Keratinocyte (primary cell): ENCODE data around the gene MARCHF7. TPM values are rescaled to one million over a fixed set of nuclear protein-coding genes. Genes with fewer than 3 reads are reported as not detected.

Experiments
- DNase-seq: peaks from one replicate; pipeline ENCODE4 v3.0.0-alpha.2; 2011; ENCODE audit warnings: low read depth, missing footprints, low spot score
- FAIRE-seq: peaks from 2 replicates; lab custom pipeline; 2011; peaks lifted over from hg19 to GRCh38; lab: Jason Lieb, UNC
- H2AFZ ChIP-seq: 2 replicates; pipeline ENCODE4 v1.6.0; 2012; ENCODE audit warnings: low read length, control low read depth, inconsistent platforms; ENCODE audit not compliant: control insufficient read depth
- H3K27ac ChIP-seq: 2 replicates; pipeline ENCODE4 v1.5.1; 2011; ENCODE audit warnings: low read length; ENCODE audit not compliant: control insufficient read depth, insufficient read depth
- H3K27me3 ChIP-seq: 3 replicates; pipeline ENCODE4 v1.6.0; 2011; ENCODE audit warnings: low read length; ENCODE audit not compliant: control insufficient read depth, insufficient read depth; ENCODE audit errors: extremely low read depth
- H3K36me3 ChIP-seq, 2 experiments: 2 replicates in 1 of 2; 3 replicates in 1 of 2; pipeline ENCODE4 v1.5.1; 2011; ENCODE audit warnings: low read length in 2 of 2, mild to moderate bottlenecking in 1 of 2; ENCODE audit not compliant: control insufficient read depth in 2 of 2, insufficient read depth in 2 of 2; ENCODE audit errors: extremely low read depth in 1 of 2
- H3K4me1 ChIP-seq: 3 replicates; pipeline ENCODE4 v1.5.1; 2011; ENCODE audit warnings: low read length; ENCODE audit not compliant: control insufficient read depth, insufficient read depth; ENCODE audit errors: extremely low read depth
- H3K4me2 ChIP-seq: 3 replicates; pipeline ENCODE4 v1.6.0; 2011; ENCODE audit warnings: low read depth, low read length; ENCODE audit not compliant: control insufficient read depth, insufficient read depth; ENCODE audit errors: extremely low read depth
- H3K4me3 ChIP-seq, 3 experiments: fragments of 200-600 bp in 1 of 3; sonication (generic) in 1 of 3; 2 replicates in 2 of 3; 3 replicates in 1 of 3; pipeline ENCODE4 v1.5.1; 2011 to 2016; ENCODE audit warnings: low read length in 3 of 3, mild to moderate bottlenecking in 3 of 3, control low read depth in 2 of 3, inconsistent platforms in 1 of 3, low read depth in 1 of 3, mixed read lengths in 1 of 3, mixed run types in 1 of 3, moderate library complexity in 1 of 3; ENCODE audit not compliant: control insufficient read depth in 2 of 3, insufficient read depth in 2 of 3; ENCODE audit errors: extremely low read depth in 1 of 3
- H3K79me2 ChIP-seq: 2 replicates; pipeline ENCODE4 v1.6.0; 2012; ENCODE audit warnings: low read length; ENCODE audit not compliant: control insufficient read depth, insufficient read depth
- H3K9ac ChIP-seq: 3 replicates; pipeline ENCODE4 v1.6.0; 2011; ENCODE audit warnings: low read length; ENCODE audit not compliant: control insufficient read depth, insufficient read depth; ENCODE audit errors: extremely low read depth
- H3K9me1 ChIP-seq: 3 replicates; pipeline ENCODE4 v1.6.0; 2011; ENCODE audit warnings: low read length; ENCODE audit not compliant: control insufficient read depth, insufficient read depth; ENCODE audit errors: extremely low read depth
- H3K9me3 ChIP-seq: 2 replicates; pipeline ENCODE4 v1.5.1; 2012; ENCODE audit warnings: low read depth, low read length; ENCODE audit not compliant: control insufficient read depth
- H4K20me1 ChIP-seq: 3 replicates; pipeline ENCODE4 v1.6.0; 2011; ENCODE audit warnings: low read length; ENCODE audit not compliant: control insufficient read depth, insufficient read depth; ENCODE audit errors: extremely low read depth
- CTCF ChIP-seq, 3 experiments: IDR thresholded peaks in 1 of 3; conservative IDR thresholded peaks in 1 of 3; optimal IDR thresholded peaks in 1 of 3; 2 replicates in 2 of 3; 3 replicates in 1 of 3; pipeline versions ENCODE3 to v1.5.1; 2011; ENCODE audit warnings: low read length in 3 of 3, mild to moderate bottlenecking in 3 of 3, moderate library complexity in 2 of 3, control low read depth in 1 of 3, inconsistent platforms in 1 of 3; ENCODE audit not compliant: insufficient read depth in 2 of 3; ENCODE audit errors: extremely low read depth in 1 of 3
- EZH2 ChIP-seq: IDR thresholded peaks from one replicate; pipeline ENCODE4 v1.6.1; 2012; ENCODE audit warnings: inconsistent platforms, mild to moderate bottlenecking, low read length, moderate library complexity
- dilution Hi-C: fragments of 300-500 bp; cut with MboI; formaldehyde crosslinking; loops from one replicate; pipeline ENCODE4 v1.7.0; 2020; ENCODE audit warnings: low sequenced_read_pairs; ENCODE audit not compliant: extremely low pct_ligation_motif_present
- polyA plus RNA-seq, 5 experiments: library from polyadenylated mRNA; depleted of rRNA in 3 of 5; stranded (reverse) in 3 of 5; stranded (forward) in 1 of 5; unstranded in 1 of 5; fragments of >200 nt; gene quantifications; 1 replicate in 1 of 5; 2 replicates in 3 of 5; 3 replicates in 1 of 5; pipeline versions ENCODE4 v1.2.1 to v1.2.3, GENCODE V29; 2011 to 2012; ENCODE audit warnings: missing spikeins in 2 of 5, low read depth in 1 of 5, low replicate concordance in 1 of 5

The MARCHF7 gene
- polyA plus RNA-seq, 1 donor (not counting 4 experiments of a cell fraction or from before 2014, with no cell fraction given): 89.4 TPM

GRCh38 chr2:159759577-159759976 lies 47.3 kb downstream of the MARCHF7 start:
- Histone ChIP-seq H3K36me3 (peaks cover 11 to 24% of the 10 kb centered on the region in 2 experiments), H2AFZ (no peak overlapping the region), H3K9me3 (no peaks in the 10 kb centered on the region), H3K27ac (no peak overlapping the region), H3K79me2 (peaks cover 36% of the 10 kb centered on the region), H3K4me2 (no peak overlapping the region), H3K4me3 (no peak overlapping the region), H3K9me1 (no peaks in the 10 kb centered on the region), H4K20me1 (peaks cover 13% of the 10 kb centered on the region), H3K27me3 (no peaks in the 10 kb centered on the region), H3K9ac (no peak overlapping the region), H3K4me1 (peaks cover 17% of the 10 kb centered on the region)
- DNase-seq: no peak
- dilution Hi-C loops: no loop called here
- no peak for FAIRE-seq
- TF ChIP-seq CTCF (optimal IDR thresholded peaks at IDR 0.05 in 1 of 3, IDR thresholded peaks at IDR 0.05 in 1 of 3, conservative IDR thresholded peaks at IDR 0.05 in 1 of 3; ENCODE audit: extremely low read depth in 1 of 3, insufficient read depth in 2 of 3, low read length in 3 of 3) (no peak), EZH2 (no peak)

DNA sequence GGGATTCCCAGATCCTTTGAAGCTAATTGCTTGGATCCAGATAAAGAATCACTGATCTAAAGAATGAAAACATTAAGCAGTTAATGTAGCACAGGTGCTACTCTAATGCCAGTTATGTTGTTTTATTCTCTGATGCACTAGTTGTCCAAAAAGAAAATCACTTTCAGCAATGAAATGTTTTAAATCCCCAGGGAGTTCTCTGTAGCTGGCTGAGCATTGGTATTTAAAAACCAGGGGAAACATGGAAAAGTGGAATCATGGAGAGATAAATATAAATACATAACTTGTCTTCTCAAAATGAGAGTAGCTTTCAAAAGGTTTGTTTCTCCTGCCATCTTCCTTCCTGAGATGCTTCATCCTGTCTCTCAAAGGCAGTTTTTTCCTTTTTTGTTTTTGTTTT lies 48.0 kb downstream of the MARCHF7 start:
- H3K79me2 ChIP-seq: peaks cover 34% of the 10 kb centered on the region
- DNase-seq: no peak
- H3K27ac ChIP-seq: no peak overlapping the region
- no peaks in the 10 kb centered on the region for H3K9me3 ChIP-seq
- no peak overlapping the region for H3K4me2 ChIP-seq
- peaks cover 12% of the 10 kb centered on the region for H4K20me1 ChIP-seq
- no peaks in the 10 kb centered on the region for H3K27me3 ChIP-seq
- H3K4me1 ChIP-seq: peaks cover 14% of the 10 kb centered on the region
- no peak overlapping the region for H2AFZ ChIP-seq
- TF ChIP-seq CTCF (optimal IDR thresholded peaks at IDR 0.05 in 1 of 3, IDR thresholded peaks at IDR 0.05 in 1 of 3, conservative IDR thresholded peaks at IDR 0.05 in 1 of 3; ENCODE audit: extremely low read depth in 1 of 3, insufficient read depth in 2 of 3, low read length in 3 of 3) (no peak), EZH2 (no peak)
- no peak overlapping the region for H3K4me3 ChIP-seq
- no peak for FAIRE-seq
- H3K9me1 ChIP-seq: no peaks in the 10 kb centered on the region
- H3K36me3 ChIP-seq: peaks cover 16 to 24% of the 10 kb centered on the region in 2 experiments
- dilution Hi-C loops: no loop called here
- no peak overlapping the region for H3K9ac ChIP-seq
